Uterus (tissue), 2 donors: Measurements from ENCODE around the gene BTBD9.

ENCODE experiments used
- CTCF ChIP-seq, 4 experiments: fragments of 200-600 bp in 2 of 4; fragments of 450-650 bp in 2 of 4; sonication (generic) in 2 of 4; IDR thresholded peaks; one replicate each; pipeline ENCODE4 v1.5.1; 2016 to 2019; ENCODE audit warnings: antibody characterized with exemption in 4 of 4, mild to moderate bottlenecking in 2 of 4, moderate library complexity in 1 of 4
- POLR2A ChIP-seq, 2 donors: fragments of 450-650 bp; IDR thresholded peaks; one replicate each; pipeline ENCODE4 v1.6.1; 2016; ENCODE audit warnings: antibody characterized with exemption in 2 of 2, mild to moderate bottlenecking in 1 of 2, moderate library complexity in 1 of 2

GRCh38 chr6:38658418-38659167, 18.9 kb upstream of the BTBD9 start:
- TF ChIP-seq CTCF (IDR thresholded peaks at IDR 0.05) (no peak), POLR2A (IDR thresholded peaks at IDR 0.05) (no peak)
